NK-92 treated with Interleukin-12 subunit alpha and Interleukin-12 subunit beta, amount 100 ng/mL, for 24 hours (cell line): ENCODE results near the gene GPRASP3.
"Not testable (repeated sequence)": the region's sequence is repeated elsewhere in the genome, so short reads cannot be mapped to it uniquely, and the experiment has no call there.

ENCODE experiments used
- DNase-seq: peaks from one replicate; lab custom pipeline; 2025; lab: John Stamatoyannopoulos, UW

The GPRASP3 gene, protein sequence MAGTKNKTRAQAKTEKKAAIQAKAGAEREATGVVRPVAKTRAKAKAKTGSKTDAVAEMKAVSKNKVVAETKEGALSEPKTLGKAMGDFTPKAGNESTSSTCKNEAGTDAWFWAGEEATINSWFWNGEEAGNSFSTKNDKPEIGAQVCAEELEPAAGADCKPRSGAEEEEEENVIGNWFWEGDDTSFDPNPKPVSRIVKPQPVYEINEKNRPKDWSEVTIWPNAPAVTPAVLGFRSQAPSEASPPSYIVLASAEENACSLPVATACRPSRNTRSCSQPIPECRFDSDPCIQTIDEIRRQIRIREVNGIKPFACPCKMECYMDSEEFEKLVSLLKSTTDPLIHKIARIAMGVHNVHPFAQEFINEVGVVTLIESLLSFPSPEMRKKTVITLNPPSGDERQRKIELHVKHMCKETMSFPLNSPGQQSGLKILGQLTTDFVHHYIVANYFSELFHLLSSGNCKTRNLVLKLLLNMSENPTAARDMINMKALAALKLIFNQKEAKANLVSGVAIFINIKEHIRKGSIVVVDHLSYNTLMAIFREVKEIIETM

GRCh38 chrX:102720237-102721168 is at the start of gene GPRASP3:
Gene GPRASP3, plus strand, starts transcription at chrX:102720743. Its CDS starts 28,253 bp downstream, at chrX:102748996.
- no peak for DNase-seq

DNA sequence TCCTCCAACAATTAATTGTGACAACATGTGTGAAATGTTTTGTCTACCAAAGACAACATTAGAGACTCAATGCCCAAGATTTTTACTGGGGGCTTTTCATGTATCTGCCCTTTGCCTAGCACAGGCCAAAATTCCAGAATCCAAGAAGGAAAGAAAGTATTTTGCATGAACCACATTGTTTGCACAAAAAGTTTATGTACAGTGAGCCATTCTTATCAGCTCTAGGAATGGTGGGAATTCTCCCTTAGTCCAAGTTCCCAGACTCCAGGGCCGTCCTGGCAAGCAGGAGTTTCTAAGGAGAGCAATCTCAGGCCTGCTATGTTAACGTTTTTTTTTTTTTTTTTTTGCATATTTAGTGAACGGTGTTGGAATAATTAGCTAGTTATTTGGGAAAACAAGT is 47.7 kb upstream of the GPRASP3 start:
- no peak for DNase-seq

GRCh38 chrX:102677479-102677878 is 43.1 kb upstream of the GPRASP3 start:
- not testable (repeated sequence) for DNase-seq

DNA sequence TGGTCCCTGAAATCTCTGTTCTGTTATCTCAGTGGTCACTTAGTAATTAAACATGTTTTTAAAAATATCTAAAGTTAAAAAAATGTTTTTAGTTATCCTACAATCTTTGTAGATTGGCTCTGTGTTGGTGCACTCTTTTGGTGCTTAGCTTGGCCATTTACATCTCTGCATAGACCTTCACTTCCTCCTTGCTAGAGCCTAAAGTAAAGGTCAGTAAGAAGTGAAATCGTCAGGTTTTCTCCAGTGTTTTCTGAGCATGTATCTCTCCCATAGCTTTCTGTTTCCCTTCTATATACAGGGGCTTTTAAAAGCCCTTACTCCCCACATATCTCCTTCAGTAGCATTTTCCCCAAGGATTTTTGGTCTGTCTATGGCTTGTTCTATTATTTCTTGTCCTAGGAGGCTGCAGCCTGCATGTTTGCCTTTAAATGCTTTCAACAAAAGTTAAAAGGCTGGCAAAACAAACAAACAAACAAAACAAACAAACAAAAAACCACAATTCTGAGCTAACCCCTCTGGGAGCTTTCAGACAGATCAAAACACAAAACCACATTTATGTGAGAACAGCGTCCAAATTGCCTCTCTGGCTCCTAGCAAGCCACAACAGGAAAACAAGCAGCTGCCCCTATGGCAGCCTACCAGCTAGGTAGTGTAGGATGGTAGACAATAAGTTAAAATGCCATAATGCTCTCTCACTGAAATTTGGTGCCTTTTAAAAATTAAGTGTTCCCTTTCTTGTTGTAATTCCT is 35.6 kb upstream of the GPRASP3 start:
- no peak for DNase-seq

DNA sequence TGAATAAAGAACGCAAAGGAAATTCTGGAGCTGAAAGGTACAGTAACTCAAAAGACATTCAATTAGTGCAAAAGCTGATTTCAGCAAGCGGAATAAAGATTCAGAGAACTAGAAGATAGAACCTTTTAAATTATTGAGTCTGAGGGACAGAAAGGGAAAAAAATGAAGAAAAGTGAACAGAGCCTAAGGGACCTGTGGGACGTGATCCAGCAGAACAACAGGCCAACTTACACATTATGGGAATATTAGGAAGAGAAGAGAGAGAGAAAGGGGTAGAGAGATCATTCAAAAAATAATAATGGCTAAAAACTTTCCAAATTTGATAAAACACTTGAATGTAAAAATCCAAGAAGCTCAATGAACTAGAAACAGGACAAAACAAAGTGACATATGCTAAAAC is 25.8 kb upstream of the GPRASP3 start:
- DNase-seq, result no peak

GRCh38 chrX:102696306-102696705 is 24.2 kb upstream of the GPRASP3 start:
- DNase-seq, result no peak

- DNase-seq, result no peak
These were observed 23.0 kb upstream of the GPRASP3 start for GRCh38 chrX:102697494-102697893.

- no peak for DNase-seq
These were observed 11.6 kb upstream of the GPRASP3 start for GRCh38 chrX:102708900-102709299.

- no peak for DNase-seq
These were observed 8.7 kb upstream of the GPRASP3 start for GRCh38 chrX:102711872-102712215.

DNA sequence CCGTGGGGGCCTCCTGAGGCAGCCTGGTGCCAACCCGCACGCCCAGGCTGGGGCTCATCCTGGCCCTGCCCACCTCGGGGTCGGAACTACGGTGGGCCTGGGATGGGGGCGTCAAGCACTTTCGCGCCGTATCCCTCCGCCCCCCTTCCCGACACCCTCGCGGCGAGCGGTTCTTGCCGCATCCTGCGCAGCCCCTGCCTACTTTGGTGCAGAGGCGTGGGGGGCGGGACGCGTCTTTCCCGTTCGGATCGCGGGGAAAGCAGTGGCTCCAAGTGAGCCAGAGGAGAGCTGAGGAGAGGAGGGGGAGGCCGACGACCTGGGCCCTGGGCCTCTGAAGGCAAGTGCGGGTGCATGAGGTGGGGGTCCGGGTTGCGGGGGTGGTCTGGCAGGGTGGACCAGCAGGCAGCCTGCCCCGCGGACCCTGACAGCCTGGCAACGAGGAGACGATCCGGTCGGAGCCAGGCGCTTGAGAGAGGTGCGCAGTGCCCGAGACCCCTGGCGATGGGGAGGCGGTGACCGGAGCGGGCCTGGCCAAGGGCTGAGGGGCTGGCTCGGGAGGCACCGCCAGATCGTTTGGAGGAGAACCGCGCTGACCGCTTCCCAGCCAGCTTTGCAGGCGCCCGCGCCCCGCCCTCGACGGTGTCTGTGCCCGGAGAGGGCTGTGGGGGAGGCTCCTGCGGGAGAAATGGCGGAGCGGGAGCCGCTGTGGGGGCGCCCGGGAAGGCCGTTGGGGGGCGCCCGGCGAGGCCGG is 8.2 kb upstream of the GPRASP3 start, which contains the start of gene GPRASP2:
Gene GPRASP2, plus strand, starts transcription at position 233 of the 751 bp plus-strand sequence. CDS start 2,422 bp downstream, outside the sequence.
- DNase-seq, result no peak

DNA sequence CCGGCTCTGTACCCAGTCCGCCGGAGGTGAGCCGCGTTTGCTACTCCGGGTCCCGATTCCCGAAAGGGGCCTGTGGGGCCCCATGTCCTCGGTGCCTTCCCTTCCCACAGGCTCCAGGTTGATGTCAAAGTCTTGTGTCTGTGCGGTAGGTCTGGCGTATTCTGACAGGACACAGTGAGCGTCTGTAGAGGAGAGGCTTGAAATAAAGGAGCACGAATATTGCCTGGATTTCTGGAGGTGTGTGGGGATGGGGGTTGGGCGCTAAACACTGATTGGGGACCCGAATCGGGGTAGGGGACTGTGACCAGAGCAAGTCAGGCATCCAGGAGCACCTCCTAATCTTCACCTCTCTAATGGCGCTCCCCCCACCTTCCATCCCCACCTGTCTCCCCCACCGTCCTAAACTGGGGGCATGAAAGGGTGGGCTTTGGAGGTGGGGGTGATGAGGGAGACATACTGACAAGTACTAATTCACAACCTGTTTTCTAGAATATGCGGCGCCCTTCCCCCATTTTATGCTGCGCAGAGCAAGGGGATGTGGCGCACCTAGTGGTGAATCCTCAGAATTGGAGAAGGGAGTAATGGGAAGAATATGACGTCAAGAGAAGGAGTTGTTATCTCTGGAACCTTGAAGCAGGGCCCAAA is 7.4 kb upstream of the GPRASP3 start:
- no peak for DNase-seq

DNA sequence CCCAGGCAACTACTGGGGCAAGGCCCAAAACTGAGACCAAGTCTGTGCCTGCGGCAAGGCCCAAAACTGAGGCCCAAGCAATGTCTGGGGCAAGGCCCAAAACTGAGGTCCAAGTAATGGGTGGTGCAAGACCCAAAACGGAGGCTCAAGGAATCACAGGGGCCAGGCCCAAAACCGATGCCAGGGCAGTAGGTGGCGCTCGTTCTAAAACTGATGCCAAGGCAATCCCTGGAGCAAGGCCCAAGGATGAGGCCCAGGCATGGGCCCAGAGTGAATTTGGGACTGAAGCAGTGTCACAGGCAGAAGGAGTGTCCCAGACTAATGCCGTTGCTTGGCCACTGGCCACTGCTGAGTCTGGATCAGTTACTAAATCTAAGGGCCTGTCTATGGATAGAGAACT is 5.5 kb upstream of the GPRASP3 start:
- DNase-seq, result no peak

DNA sequence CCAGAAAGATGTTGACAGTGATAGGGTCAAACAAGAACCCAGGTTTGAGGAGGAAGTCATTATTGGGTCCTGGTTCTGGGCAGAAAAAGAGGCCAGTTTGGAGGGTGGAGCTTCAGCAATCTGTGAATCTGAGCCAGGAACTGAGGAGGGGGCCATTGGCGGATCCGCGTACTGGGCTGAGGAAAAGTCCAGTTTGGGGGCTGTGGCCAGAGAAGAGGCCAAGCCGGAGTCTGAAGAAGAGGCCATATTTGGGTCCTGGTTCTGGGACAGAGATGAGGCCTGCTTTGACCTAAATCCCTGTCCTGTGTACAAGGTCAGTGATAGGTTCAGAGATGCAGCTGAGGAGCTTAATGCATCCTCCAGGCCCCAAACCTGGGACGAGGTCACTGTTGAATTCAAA is 4.6 kb upstream of the GPRASP3 start:
- no peak for DNase-seq

- not testable (repeated sequence) for DNase-seq
These were observed 595 bp downstream of the GPRASP3 start for GRCh38 chrX:102721169-102721506.

- DNase-seq, result no peak
These were observed 2.9 kb downstream of the GPRASP3 start for GRCh38 chrX:102723456-102723855.

GRCh38 chrX:102727761-102728160 is 7.2 kb downstream of the GPRASP3 start:
- DNase-seq, result no peak

DNA sequence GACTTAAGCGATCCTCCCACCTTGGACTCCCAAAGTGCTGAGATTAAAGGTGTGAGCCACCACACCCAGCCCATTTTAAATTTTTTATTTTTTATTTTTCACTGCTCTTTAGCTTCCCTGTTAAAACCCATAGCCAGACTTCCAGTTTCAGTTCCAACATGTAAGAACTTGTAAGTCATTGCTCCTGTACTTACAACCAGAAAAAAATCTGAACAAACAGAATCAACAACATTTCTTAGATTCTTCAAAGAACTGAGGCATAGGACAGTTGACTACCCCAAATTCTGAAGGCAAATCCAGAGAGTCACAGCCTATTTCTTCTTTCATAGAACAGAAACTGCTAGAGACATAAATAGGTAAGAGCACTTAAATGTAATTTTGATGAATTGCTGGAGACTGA is 8.1 kb downstream of the GPRASP3 start:
- no peak for DNase-seq

- DNase-seq, result no peak
These were observed 19.1 kb downstream of the GPRASP3 start for GRCh38 chrX:102739657-102740056.

- no peak for DNase-seq
These were observed 23.8 kb downstream of the GPRASP3 start for GRCh38 chrX:102744307-102744706.

DNA sequence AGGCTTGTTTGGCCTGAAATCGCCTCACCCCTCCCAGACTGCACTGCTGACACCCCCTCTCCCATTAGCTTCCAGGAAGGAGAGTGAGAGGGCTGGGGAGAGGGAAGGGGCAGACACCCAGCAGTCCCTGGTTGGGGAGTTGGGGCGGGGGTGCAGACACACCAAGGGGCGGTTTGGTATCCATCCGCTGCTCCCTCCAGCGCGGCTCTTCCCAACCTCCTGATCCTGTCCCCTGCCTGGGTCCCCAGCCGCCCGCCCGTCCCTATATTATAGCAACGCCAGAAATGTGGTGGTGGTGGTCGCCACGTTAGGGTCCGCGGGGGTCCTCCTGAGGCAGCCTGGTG is 24.9 kb downstream of the GPRASP3 start:
- DNase-seq, result no peak
